HG03378 (cell line): Measurements from ENCODE around the gene EHMT1.

ENCODE experiments used
- ATAC-seq: cut with Tn5 transposase; IDR thresholded peaks from one replicate; pipeline ENCODE4 v1.9.1; 2021; ENCODE audit warnings: mild to moderate bottlenecking, moderate library complexity; ENCODE audit not compliant: unreplicated experiment

Gene EHMT1

DNA sequence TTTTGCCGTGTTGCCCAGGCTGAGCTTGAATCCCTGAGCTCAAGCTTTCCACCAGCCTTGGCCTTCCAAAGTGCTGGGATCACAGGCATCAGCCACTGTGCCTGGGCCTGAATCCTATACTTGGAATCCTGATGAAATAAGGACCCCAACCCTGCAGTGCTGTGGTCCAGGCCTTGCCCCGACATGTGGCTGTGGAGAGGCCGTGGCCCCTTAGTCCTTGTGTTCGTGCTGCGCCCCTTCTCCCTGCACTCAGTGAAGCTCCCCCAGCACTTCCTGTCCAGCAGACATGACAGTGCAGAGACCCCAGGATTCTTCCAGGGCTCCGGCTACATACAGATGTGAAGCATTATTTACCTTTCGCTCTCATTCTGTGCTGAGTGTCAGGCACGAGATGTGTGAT is 52.9 kb downstream of the EHMT1 start:
- ATAC-seq: no peak

DNA sequence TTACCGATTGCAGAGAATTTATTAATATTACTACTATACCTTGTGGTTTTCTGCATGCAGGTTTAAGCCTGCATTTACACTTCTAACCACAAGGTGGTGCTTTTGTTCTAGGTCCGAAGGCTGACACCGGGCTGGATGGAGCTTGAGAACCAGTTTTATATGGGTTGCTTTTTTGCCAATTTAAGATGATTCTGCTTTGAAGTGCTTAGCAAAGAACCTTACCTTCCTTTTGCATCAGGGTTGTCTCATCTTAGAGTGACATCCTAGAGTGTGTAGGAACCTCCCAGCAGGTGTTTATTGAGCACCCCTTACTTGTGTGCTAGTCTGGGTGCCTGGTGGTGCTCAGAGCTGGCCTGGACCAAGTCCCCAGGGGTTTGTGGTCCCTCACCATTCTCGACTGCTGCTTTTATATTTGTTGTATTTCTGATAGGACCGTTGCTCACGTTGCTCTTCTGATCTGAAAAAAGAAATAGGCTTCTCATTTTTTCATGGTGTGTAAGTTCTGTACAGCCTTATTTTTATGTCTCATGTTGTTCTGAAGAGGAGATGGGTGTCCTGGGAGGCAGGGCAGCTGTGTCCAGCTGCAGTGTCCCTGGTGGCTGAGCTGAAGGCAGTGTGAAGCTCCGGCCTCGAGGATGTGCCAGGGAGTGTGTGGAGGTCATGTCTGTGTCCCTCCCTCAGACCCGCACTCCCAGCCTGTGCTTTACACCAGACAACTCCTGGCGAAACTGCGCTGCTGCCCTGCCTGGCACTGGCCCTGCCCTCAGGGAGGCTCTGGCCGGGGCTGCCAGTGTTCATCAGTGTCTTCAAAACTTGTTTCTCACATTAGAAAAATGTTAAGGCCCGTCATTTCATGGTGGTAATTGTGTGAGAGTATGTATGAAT is 54.3 kb downstream of the EHMT1 start:
- ATAC-seq: peak; percentile 74

DNA sequence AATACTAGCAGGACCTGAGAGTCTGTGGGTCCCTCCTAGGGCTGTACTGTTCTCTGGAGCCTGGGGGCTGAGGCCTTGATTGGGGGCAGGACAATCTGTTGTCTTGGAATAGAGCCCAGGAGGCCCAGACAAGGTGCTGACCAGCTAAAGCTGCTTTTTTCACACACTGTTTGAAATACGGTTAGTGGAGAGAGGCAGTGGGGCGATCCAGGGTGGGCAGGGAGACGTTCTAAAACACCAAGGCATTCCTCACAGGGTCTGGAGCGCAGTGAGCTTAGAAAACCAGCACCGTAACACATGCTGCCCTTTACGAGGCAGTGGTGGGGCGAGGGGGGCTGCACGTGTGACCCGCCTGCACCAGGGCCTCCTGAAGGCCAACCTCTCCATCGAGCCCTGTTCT is 55.1 kb downstream of the EHMT1 start:
- ATAC-seq: no peak

DNA sequence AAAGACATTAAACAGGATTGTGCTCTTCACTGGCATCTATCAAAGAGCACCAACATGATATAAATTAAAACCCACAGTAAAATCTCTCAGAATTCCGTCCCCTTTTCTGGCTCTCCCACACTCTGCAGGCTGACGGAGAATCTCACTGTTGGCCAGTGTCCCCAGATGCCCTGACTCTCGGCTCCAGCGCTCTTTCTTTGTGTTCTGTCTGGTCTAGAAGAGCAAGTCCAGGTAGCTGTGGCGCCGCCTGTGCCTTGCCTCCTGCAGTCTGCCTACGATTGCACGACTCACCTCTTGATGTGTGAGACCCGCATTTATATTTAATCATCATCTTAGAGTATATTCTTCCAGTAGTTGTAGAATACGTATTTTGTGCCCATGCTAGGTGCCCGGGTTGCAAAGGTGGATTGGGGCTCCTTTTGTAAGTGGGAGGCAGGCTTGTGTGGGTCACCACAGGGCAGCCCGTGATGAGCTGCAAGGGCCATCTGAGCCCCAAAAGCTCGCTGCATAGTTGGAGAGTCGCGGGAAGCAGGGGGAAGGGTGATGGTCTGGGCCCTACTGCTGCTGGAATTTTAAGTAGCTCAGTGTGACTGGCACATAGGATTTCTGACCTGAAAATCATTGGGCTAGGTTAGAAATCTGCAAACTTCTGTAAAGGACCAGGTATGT is 55.6 kb downstream of the EHMT1 start:
- ATAC-seq: no peak

DNA sequence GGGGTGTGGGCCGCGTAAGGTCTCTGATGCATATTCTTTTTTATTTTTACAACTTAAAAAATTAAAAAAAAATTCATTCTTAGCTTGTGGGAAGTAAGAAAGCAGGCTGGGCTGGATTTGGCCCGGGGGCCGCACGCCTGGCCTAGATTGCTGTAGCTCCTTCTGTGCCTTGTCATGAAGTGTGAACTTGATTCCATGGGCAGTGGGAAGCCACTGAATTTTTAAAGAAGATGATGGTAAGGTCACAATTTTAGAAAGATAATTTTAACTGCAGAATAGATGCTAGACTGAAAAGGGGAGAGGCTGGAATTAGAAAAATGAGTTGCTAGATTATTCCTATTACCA is 56.1 kb downstream of the EHMT1 start:
- ATAC-seq: no peak

DNA sequence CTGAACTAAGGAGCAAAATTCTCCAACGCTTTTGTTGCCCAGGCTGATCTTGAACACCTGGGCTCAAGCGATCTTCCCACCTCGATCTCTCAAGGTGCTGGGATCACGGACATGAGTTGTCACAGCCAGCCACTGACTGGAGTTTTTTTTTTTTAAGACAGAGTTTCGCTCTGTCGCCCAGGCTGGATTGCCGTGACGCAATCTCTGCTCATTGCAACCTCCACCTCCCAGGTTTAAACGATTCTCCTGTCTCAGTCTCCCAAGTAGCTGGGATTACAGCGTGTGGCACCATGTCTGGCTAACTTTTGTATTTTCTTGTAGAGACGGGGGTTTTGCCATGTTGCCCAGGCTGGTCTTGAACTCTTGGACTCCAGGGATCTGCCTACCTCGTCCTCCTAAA is 58.2 kb downstream of the EHMT1 start:
- no peak for ATAC-seq

DNA sequence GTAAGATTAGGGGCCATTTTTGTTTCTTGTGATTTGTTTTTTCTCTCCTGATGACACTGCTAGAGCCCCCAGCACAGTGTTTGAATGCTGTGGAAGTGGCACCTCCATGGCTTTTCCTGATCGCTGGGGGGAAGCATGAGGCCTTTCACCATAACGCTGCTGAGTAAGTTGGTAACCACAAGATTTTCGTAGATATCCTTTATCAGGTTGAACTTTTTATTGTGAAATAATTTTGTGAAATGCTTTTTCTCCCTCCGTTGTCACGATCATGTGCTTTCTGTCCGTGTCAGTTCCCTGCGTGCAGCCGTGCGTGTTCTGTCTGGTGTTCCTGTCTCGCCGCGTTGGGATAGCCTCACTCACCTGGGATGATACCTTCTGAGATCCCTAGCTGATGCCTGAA is 59.4 kb downstream of the EHMT1 start:
- ATAC-seq: no peak

DNA sequence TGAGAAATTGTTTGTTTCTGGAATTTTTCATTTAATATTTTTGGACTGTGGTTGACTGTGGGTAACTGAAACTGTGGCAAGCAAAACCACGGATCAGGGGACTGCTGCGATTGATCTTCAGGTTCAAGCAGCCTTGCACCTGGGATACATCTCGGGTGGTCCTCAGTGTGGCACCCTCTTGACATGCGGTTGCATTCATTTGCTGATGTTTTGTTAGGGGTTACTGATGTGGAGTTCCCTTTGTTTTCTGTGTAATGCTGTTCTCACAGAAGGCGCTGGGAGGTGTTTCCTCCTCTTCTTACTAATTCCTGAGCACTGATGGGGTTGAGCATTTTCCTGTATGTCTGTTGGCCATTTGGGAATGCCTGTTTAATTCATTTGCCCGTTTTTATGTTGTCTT is 60.4 kb downstream of the EHMT1 start:
- ATAC-seq: no peak

DNA sequence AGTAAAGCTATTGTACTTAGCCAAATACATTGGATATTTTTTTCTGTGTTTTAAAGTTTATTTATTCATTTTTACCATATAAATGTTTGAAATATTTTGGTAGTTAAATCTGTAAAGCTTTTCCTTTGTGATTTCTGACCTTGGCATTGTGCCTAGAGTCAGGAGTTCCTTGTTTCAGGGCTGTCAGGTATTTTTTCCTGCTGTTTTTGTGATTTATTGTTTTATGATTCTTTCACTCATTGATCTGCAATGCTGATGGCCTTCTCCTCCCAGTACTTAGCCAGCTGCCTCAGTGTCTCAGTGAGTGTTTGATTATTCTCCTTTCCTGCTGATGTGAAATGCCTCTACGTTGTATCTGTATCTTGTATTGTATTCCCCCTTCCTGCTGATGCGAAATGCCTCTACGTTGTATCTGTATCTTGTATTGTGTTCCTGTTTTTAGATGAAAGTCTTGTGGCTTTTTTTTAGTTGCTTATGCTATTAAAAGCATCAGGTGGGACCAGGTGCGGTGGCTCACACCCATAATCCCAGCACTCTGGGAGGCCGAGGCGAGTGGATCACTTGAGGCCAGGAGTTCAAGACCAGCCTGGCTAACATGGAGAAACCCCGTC is 61.0 kb downstream of the EHMT1 start:
- ATAC-seq: no peak

DNA sequence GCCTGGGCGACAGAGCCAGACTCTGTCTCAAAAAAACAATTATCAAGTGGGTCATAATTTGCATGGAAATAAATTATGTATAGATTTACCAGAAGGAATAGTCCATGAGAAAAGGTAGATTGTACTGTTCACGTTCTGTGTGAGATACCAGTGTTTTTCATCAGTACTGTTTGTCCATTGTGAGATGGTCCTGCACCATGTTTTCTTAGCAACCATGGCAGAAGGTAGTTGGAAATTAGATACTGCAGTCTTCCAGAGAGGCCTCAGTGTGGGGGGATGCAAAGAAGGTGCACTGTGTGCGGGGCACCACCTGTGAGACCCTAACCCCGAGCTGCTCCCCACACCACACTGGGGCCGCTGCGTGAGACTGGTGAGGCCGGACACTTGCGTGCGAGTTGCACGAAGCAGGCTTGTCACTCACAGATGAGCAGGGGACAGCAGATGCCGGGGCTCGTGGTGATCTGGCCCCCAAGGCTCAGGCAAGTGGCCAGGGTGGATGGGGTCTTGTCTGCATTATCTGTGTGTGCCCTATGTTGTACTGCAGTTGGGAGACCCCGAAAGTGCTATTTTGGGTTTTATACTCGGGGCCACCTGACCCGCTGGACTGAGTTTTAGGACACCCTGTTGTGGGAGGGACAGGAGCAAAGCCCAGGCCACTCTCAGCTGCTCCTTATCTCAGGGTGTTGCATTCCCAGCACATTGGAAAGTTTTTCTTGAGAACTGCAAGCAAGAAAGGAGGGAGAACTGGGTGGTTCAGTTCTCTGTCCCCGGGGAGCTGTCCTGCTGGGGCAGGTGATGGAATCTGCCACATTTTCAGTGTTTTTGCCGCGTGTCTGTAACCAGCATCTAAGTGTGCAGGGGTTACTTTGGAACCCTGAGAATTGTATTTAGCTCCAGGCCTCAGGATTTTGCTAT is 61.9 kb downstream of the EHMT1 start:
- ATAC-seq: no peak

DNA sequence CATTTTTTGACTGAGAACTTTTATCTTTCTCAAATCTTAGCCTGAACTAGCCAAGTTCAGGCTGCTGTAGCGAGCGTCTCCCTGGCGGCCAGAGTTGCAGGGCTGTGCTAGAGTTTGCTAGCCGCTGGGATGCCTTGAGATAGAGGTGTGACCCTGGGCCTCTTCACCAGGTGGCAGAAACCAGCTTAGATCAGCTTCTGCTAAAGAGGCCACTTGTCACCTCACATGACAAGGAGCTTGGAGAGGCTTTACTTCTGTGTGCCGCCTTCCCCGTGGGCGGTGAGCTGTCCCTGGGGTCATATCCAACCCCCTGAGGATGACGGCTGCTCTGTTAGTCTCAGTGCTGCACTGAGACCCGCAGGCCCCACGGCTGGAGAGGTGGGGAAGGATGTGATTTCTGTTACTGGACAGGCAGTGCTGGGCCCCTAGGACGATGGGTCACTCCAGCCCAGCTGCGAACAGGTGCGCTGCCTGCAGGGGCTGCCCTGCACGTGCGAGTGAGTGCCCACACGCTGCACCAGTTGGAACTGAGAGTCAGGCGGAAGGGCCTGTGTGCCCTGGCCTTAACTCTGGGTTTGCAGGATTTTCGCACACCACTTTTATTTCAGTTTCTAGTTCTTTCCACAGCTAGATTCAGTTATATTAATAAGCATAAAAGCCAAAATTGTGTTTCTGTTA is 63.8 kb downstream of the EHMT1 start:
- no peak for ATAC-seq

DNA sequence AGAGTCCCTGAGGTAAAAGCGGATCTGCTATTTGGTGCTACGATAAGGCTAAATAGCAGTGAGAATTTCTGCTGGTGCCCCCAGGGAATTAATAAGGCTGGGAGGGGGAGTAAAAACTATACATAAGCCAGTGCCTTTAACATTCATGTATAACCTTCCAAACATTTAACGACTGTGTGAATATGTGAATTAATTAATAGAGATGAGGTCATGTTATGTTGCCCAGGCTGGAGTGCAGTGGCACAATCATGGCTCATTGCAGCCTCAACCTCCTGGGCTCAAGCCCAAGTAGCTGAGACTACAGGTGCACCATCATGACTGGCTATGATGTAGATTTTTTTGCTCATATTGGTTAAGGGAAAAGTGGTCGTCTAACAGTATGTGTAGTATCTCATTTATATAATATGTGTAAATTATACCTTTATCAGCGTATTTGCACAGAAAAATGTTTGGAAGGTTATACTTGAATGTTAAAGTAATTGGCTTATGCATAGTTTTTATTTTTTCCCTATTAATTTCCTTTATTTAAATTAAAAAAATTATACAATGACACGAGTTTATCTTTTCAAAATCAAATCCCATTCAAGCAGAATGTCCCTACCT is 64.6 kb downstream of the EHMT1 start:
- no peak for ATAC-seq

DNA sequence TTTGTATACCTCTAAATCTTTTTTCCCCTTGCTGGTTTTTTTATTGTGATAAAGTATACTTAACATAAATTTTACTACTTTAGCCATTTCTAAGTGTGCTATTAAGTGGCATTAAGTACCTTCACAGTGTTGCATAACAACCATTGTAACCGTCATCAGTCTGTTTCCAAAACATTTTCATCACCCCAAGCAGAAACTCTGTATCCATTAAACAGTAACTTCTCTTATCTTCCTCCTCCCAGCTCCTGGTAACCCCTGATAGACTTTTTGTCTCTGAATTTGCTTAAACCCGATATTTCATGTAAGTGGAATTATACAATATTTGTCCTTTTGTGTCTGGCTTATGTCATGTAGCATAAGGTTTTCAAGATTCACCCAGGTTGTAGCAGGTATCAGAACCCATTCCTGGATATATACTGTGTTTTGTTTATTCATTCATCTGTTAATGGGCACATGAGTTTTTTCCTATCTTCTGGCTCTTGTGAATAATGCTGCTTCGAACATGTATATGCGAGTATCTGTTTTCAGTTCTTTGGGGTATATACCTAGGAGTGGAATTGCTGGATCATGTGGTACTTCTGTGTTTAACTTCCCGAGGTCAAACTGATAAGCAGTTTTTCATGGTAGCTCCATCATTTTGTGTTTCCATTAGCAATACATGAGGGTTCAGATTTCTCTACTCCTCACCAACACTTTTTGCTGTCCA is 66.4 kb downstream of the EHMT1 start:
- ATAC-seq: no peak

DNA sequence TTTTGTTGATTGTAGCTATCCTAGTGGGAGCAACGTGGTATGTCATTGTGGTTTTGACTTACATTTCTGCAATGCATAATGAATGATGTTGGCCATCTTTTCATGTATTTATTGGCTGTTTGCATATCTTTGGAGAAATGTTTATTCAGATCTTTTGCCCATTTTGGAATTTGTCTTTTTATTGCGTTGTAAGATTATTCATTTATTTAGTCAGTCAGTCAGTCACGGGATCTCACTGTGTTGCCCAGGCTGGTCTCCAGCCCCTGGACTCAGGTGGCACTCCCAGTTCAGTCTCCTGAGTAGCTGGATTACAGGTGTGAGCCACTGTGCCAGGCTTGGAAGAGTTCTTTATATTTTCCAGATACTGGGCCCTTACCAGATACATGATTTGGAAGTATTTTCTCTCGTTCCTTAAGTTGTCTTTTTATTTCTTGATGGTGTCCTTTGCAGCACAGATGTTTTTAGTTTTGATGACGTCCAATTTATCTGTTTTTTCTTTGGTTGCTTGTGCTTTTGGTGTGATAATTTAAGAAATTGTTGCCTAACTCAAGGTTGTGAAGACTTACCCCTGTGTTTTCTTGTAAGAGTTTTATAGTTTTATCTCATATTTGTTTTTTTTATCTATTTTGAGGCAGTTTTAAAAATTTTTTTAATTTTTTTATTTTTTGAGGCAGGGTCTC is 67.1 kb downstream of the EHMT1 start:
- no peak for ATAC-seq

DNA sequence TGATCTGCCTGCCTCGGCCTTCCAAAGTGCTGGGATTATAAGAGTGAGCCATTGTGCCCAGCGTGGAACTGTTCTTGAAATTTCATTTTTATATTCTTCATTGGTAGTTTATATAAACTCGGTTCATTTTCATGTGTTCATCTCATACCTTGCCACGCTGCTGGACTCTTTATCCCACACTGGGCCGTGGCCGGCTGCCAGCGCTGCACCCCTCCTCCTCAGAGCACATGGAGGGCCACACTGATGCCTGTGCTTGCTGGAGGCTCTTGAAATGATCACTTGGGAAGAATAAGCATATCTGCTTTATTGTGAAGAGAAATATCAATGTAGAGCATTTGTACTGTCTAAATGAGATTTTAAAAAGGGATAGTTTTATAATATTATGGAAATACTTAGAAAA is 69.5 kb downstream of the EHMT1 start:
- no peak for ATAC-seq

DNA sequence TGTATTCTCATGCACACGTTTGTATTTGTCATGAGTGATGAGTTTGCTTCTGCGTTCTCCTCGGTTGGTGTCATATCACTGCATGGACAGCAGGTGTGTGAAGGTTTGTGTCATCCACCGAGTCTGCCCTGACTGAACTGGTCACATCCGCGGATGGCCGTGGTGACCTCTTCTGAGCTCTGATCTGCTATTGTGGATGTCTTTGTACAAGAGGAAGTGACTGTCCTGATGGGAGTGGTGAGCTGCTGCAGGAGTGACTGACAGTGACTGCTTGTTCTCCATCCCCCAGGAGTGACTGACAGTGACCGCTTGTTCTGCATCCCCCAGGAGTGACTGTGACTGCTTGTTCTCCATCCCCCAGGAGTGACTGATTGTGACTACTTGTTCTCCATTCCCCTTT is 69.9 kb downstream of the EHMT1 start:
- ATAC-seq: no peak

DNA sequence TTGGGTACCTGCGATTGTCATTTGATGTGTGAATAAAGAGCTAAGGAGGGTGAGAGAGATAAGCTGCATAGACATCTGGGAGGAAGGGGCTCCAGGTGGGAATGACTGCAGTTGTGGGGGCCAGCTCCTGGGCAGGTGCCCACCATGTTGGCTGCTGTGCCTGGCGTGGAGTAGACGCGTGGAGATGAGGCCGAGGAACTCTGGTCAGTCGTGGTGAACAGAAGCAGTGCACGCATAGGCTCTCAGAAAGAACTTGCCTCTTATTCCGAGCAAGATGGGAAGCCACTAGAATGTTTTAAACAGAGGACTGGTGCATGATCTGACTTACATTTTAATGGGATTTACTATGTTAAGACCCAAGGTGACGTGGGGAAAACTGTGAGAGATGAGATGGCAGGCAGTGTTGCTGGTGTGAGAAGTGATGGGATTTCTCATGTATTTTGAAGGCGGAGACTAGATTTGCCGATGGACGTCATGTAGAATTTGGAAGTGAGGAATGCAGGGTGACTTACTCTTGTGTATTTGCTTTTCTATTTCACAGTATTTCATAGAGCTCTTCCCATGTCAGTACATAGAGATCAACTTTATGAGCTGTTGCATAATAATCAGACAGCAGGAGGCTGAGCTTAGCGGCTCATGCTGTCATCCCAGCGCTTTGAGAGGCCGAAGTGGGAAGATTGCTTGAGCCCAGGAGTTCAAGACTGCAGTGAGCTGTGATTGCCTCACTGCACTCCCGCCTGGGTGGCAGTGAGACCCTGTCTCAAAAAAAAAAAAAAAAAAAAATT is 71.1 kb downstream of the EHMT1 start:
- ATAC-seq: no peak

DNA sequence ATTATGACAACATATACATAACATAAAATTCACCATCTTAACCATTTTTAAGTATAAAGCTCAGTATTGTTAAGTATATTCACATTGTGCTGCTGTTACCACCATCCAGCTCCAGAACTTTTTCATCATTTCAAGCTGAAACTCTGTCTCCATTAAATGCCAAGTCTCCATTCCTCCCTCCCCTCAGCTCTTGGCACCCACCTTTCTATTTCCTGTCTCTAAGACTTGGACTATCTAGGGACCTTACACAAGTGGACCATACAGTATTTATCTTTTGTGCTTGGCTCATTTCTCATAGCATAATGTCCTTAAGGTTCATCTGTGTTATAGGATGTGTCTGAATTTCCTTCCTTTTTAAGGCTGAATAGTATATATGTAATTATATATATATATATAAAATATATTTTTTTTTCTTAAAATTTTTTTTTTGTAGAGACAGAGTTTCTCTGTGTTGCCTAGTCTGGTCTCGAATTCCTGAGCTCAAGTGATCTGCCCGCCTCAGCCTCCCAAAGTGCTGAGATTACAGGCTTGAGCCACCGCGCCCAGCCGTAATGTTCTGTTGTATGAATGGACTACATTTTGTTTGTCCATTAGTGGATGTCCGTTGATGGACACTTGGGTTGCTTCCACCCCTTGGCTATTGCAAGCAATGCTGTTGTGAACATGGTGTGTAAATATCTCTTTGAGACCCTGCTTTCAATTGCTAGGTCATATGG is 72.3 kb downstream of the EHMT1 start:
- ATAC-seq: no peak
